ENCODE results near the gene LAMC2.
"Not testable (repeated sequence)": the region's sequence is repeated elsewhere in the genome, so short reads cannot be mapped to it uniquely, and the experiment has no call there.

LAMC2 gene

GRCh38 chr1:183185941-183186490, at the start of gene LAMC2:
Gene LAMC2, plus strand, starts transcription at chr1:183186264. Its CDS starts 89 bp downstream, at chr1:183186353.
- peak; percentile 40 to 74 (median 71) for DNase-seq

GRCh38 chr1:183137782-183138181, 48.3 kb upstream of the LAMC2 start:
- no peak for DNase-seq

GRCh38 chr1:183138301-183138700, 47.8 kb upstream of the LAMC2 start:
- no peak for DNase-seq

GRCh38 chr1:183139281-183139942, 46.7 kb upstream of the LAMC2 start:
- DNase-seq: peak in 1 of 3 experiments; percentile 36

- DNase-seq: no peak
Measured at GRCh38 chr1:183140633-183141032, 45.4 kb upstream of the LAMC2 start.

GRCh38 chr1:183142171-183142570, 43.9 kb upstream of the LAMC2 start:
- no peak for DNase-seq

- no peak for DNase-seq
Measured at GRCh38 chr1:183143576-183144315, 42.3 kb upstream of the LAMC2 start.

GRCh38 chr1:183144752-183145151, 41.3 kb upstream of the LAMC2 start:
- DNase-seq: no peak

- DNase-seq: no peak
Measured at GRCh38 chr1:183147735-183148134, 38.3 kb upstream of the LAMC2 start.

GRCh38 chr1:183148599-183148998, 37.5 kb upstream of the LAMC2 start:
- peak in 1 of 3 experiments; percentile 48 for DNase-seq

GRCh38 chr1:183149273-183149672, 36.8 kb upstream of the LAMC2 start:
- DNase-seq: no peak

- DNase-seq: not testable (repeated sequence)
Measured at GRCh38 chr1:183150032-183150431, 36.0 kb upstream of the LAMC2 start.

- no peak for DNase-seq
Measured at GRCh38 chr1:183150445-183150844, 35.6 kb upstream of the LAMC2 start.

- DNase-seq: no peak
Measured at GRCh38 chr1:183152180-183152579, 33.9 kb upstream of the LAMC2 start.

GRCh38 chr1:183155939-183156338, 30.1 kb upstream of the LAMC2 start:
- no peak for DNase-seq

GRCh38 chr1:183159960-183160359, 26.1 kb upstream of the LAMC2 start:
- DNase-seq: peak in 2 of 3 experiments; percentile 44 to 66

GRCh38 chr1:183161391-183161790, 24.7 kb upstream of the LAMC2 start:
- no peak for DNase-seq

GRCh38 chr1:183163316-183163715, 22.7 kb upstream of the LAMC2 start:
- DNase-seq: peak in 1 of 3 experiments; percentile 24

- DNase-seq: no peak
Measured at GRCh38 chr1:183164340-183164739, 21.7 kb upstream of the LAMC2 start.

GRCh38 chr1:183164963-183165362, 21.1 kb upstream of the LAMC2 start:
- DNase-seq: no peak

- DNase-seq: no peak
Measured at GRCh38 chr1:183165456-183165855, 20.6 kb upstream of the LAMC2 start.

GRCh38 chr1:183166454-183166853, 19.6 kb upstream of the LAMC2 start:
- no peak for DNase-seq

GRCh38 chr1:183167676-183168075, 18.4 kb upstream of the LAMC2 start:
- no peak for DNase-seq

GRCh38 chr1:183168308-183168707, 17.8 kb upstream of the LAMC2 start:
- DNase-seq: no peak

Data from NCI-H1417 (cell line).